ENCODE measurements around the gene SLC7A10.
"Not testable (repeated sequence)": the region's sequence is repeated elsewhere in the genome, so short reads cannot be mapped to it uniquely, and the experiment has no call there.

Gene SLC7A10

DNA sequence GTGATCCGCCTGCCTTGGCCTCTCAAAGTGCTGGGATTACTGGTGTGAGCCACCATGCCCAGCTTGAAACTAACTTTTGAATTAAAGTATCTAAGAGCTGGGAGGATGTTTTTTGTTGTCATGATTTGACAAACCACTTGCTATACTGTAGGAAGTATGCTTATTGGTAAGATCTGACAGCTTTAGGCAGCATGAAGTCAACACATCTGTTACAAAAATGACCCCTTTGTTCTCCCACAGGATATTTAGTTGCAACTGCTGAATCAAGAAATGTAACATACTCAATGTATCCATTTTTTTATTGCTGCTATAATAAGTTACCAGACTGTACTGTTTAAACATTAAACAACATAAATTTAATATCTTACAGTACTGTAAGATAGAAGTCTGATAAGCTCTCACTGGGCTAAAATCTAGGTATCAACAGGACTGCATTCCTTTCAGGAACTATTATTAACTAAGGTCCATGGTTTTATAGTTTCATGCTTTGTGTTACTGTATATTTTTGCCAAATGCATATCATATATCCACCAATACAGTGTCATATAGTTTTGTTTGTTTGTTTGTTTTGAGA lies 54.3 kb downstream of the SLC7A10 start:
- DNase-seq: no peak

DNA sequence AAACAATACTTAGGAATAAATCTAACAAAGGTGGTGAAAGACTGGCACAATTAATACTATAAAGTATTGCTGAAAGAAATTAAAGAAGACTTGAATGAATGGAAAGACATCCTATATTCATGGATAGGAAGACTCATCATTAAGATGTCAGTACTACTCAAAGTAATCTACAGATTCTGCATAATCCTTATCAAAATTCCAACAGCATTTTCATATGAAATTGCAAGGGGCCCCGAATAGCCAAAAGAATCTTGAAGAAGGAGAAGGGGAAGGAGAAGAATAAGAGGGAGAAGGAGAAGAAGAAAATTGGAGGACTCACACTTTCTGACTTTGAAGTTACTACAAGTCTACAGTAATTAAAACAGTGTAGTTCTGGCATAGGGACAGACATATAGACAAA lies 57.1 kb downstream of the SLC7A10 start:
- DNase-seq: no peak

DNA sequence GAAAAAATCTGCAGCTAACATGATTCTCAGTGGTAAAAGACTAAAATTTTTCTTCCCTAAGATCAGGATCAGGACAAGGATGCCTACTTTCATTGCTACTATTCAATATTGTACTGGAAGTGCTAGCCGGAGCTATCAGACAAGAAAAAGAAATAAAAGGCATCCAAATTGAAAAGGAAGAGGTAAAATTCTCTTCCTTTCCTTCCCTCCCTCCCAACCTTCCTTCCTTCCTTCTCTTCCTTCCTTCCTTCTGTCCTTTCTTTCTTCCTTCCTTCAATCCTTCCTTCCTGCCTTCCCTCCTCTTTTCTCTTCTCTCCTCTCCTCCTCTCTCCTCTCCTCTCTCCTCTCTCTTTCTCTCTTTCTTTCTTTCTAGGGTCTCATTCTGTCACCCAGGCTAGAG lies 58.2 kb downstream of the SLC7A10 start:
- no peak for DNase-seq

DNA sequence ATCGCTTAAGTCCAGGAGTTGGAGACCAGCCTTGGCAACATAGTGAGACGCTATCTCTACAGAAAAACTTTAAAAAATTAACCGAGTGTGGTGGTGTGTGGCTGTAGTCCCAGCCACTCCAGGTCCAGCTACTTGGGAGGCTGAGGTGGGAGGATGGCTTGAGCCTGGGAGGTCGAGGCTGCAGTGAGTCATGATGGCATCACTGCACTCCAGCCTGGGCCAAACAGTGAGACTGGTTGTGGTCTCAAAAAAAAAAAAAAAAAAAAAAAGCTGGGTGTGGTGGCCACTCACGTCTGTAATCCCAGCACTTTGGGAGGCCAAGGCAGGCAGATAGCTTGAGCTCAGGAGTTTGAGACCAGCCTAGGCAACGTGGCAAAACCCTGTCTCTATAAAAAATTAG lies 59.6 kb downstream of the SLC7A10 start:
- not testable (repeated sequence) for DNase-seq

DNA sequence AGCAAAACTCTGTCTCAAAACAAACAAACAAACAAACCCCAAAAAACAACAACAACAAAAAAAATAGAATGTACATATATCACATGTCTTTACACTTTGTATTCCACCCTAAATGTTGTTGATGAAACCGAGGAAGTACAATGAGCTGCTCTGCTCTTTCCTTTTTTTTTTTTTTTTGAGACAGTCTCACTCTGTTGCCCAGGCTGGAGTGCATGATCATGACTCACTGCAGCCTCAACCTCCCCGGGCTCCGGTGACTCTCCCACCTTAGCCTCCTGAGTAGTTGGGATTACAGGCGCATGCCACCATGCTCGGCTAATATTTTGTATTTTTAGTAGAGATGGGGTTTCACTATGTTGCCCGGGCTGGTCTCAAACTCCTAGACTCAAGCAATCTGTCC lies 62.2 kb downstream of the SLC7A10 start:
- no peak for DNase-seq

DNA sequence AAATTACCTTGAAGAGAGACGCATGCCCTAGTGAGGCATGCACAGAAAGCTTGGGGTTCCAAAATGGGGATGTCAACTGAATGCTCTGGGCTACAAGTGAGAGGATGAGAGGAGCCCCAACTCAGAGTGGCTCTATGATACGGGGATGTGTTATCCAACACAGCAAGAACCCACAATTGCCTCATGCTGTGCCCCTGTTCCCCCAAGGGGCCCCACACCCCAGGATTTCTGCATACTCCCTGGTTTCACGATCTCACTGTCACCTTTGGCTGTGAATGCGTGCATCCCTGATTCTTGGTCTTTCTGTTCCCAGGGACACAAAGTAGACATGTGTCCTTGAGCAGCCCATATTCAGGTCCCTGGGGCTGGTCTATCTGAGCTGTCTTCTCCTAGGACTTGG lies 64.4 kb downstream of the SLC7A10 start:
- no peak for DNase-seq

DNA sequence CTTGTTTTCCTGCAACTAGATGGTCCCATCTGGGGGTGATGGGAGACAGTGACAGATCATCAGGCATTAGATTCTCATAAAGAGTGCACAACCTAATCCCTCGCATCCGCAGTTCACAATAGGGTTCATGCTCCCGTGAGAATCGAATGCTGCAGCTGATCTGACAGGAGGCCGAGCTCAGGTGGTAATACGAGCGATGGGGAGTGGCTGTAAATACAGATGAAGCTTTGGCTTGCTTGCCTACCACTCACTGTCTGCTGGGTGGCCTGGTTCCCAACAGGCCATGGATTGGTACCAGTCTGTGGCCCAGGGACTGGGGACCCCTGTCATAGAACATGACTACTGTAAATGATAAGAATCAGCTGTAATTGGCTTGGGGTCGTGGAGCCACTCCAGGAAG lies 65.8 kb downstream of the SLC7A10 start:
- no peak for DNase-seq

DNA sequence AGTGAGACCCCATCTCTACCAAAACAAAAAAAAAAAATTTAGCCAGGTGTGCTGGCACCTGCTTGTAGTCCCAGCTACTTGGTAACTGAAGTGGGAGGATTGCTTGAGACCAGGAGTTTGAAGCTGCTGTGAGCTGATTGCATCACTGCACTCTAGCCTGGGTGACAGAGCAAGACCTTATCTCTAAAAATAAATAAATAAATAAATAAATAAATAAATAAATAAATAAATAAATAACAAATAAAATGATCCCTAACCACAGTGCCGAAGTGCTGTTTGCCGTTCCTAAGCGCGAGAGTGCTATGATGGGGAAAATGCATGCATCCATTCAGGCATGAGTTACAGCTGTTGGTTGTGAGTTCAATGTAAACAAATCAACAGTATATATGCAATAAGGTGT lies 66.5 kb downstream of the SLC7A10 start:
- DNase-seq: no peak
